NCI-H2171 (cell line): Measurements from ENCODE around the gene EHBP1.

Experiments
- DNase-seq: peaks from one replicate; lab custom pipeline; 2025; lab: John Stamatoyannopoulos, UW

The EHBP1 gene

GRCh38 chr2:62822549-62822948 is 117.0 kb downstream of the EHBP1 start:
- no peak for DNase-seq

GRCh38 chr2:62824388-62824787 is 118.9 kb downstream of the EHBP1 start:
- DNase-seq = no peak

GRCh38 chr2:62826141-62826540 is 120.6 kb downstream of the EHBP1 start:
- DNase-seq = no peak

DNA sequence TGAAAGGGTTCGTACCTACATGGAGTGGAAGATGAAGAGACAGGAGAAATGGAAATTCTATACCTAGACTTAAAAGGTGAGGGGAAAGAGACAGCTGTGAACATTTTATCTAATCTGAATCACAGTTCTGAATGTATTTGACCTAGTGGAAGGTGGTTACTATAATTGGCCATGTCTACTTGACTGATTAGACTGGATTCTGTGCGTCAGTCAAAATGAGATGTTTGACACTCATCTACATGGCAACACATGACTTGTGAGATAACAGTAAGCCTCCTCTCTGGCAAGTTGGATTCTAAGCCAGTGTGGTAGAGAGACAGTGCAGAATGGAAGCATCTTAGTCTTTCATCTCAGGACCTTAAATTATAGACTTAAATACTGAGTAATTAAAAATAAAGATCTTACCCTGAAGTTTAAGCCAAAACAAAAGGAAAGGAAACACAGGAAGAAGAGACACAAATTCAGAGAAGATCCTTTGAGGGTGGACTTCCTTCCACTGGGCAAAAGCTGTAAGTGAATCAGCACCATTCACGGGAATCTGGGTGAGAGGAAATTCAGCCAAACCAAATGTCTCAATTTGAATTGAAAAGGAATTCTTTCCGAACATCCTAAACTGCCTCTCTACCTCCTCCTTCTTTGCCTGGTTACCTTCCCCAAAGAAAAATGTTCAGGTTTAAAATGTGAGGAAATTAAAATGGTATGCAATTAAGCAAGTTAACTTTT is 121.6 kb downstream of the EHBP1 start:
- DNase-seq = no peak

GRCh38 chr2:62831729-62832128 is 126.2 kb downstream of the EHBP1 start:
- DNase-seq = no peak

GRCh38 chr2:62844311-62845090 is 139.0 kb downstream of the EHBP1 start:
- no peak for DNase-seq

DNA sequence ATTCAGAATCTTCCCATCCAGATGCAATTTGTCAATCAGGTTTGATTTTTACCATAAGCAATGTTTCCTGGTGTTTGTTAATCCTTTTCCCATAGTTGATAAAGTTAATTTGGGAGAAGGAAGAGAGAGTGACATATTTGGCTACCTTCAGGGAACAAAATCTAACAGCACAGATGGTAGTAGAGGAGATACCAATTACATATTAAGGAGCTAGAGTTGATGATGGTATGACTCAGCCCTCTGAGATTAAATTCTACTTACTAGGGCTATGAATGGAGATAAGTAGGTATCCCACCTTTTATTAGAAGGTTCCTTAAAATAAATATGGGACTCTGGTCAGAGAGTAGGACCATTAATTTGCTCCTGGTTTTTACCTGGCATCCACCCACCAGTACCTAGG is 139.7 kb downstream of the EHBP1 start:
- DNase-seq = no peak

GRCh38 chr2:62852254-62852653 is 146.7 kb downstream of the EHBP1 start:
- DNase-seq = no peak

GRCh38 chr2:62854600-62855514 is 149.3 kb downstream of the EHBP1 start:
- no peak for DNase-seq

GRCh38 chr2:62856228-62857040 is 150.9 kb downstream of the EHBP1 start:
- no peak for DNase-seq

GRCh38 chr2:62857139-62857931 is 151.8 kb downstream of the EHBP1 start:
- DNase-seq = no peak

DNA sequence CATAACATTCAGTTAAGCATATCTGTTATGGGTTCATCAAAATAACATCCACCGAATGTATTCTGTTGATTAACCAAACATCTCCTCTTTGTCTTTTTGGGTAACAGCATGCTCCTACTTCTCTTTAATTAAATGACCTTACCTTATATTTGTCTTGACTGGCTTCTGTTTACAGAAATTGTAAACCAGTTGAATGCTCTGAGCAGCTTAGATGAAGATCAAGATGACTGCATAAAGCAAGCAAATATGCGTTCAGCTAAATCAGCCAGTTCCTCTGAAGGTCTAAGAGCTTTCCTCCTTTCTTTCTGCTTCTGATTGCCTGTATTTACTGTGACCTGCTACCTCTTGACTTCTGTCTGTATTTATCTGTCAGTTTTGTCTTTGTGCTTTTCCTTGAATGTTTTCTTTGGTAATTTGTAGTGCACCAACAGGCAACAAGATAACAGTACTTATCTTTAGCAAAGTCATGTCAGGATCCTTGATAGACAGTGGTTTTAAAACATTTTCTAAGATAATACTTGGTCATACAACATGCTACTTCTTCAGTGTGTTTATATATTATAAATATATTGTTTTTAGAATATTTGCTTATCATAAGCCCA is 152.8 kb downstream of the EHBP1 start:
- DNase-seq = no peak

GRCh38 chr2:62868947-62869346 is 163.4 kb downstream of the EHBP1 start:
- DNase-seq = no peak

DNA sequence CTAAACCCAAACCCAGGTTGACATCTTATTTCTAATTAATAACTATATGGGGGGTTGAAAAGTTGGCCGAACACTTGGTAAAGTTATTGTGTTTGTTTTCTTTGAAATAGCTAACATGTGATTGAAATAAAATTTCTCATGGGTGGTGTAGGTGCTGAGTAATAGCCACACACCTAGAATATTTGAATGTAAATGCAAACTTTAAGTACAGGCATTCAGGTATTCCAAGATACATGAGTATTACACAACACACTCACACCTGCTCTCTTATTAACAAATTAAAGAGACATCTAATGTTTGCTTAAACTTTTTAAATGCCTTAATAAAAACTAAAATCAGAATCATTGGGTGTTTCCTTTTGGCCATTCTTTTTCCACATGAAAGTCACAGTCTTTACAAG is 165.5 kb downstream of the EHBP1 start:
- no peak for DNase-seq

DNA sequence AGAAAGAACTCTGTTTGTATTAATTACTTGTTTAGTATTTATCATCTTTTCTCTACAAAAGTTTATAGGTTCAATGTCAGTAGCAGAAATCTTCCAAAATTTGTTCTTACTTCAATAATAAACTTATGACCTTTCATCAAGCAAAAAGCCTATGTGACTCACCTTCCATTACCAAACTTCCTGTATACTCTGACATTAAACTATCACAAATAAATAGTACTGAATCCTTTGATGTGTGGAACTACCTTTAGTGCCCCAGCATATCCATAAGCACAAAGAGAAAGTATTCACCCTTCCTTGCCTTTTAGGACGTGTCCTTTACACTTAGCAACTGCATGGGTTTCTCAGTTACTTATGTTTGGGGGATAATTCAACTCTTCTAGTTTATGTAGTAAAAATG is 166.0 kb downstream of the EHBP1 start:
- no peak for DNase-seq

DNA sequence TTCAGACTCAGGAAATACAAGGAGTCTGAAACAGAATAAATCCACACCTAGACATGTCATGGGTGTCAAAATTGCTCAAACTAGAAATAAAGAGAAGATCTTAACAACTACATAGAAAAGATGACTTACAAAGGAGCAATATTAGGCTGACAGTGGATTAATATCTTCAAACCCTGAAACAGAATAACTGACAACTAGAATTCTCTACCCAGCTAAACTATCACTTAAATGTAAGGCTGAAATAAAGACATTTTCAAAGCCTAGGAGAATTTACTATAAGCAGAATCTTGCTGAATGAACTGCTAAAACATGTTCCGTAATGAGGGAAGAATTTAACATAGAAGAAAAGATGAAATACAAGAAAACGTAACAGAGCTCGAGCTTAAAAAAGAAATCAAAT is 168.1 kb downstream of the EHBP1 start:
- DNase-seq = no peak

- no peak for DNase-seq
Measured at GRCh38 chr2:62874881-62875383, 169.4 kb downstream of the EHBP1 start.

DNA sequence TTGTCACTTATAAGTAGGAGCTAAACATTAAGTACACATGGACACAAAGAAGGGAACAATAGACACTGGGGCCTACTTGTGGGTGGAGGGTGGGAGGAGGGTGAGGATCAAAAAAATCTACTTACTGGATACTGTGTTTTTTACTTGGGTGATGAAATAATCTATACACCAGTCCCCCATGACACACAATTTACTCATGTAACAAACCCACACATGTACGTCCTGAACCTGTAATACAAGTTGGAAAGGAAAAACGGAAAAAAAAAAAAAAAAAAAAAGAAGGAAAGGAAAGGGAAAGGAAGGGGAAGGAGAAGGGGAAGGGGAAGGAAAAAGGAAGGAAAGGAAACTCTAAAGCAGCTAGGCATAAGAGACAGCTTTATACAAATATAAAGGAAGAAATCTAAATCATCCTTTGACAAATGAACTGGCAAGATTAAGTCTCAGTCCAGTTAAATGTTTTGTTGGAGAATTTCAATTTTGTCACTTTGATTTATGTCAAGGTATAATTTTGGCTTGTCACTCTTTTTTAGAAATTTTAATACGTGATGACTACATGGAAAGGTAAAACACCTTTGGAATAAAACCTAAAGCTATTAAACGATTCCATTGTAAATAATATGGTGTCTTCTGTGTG is 175.8 kb downstream of the EHBP1 start:
- DNase-seq = no peak

GRCh38 chr2:62883629-62884028 is 178.1 kb downstream of the EHBP1 start:
- DNase-seq = no peak

GRCh38 chr2:62884086-62884485 is 178.6 kb downstream of the EHBP1 start:
- DNase-seq = no peak
